DOHH2 (cell line): ENCODE measurements around the gene FKBP15.

ENCODE experiments used
- CTCF ChIP-seq: fragments of 200-600 bp; sonication (generic); IDR thresholded peaks from one replicate; pipeline ENCODE4 v1.5.1; 2014; ENCODE audit warnings: antibody characterized with exemption, mild to moderate bottlenecking, low read depth, low read length; ENCODE audit not compliant: poor library complexity, severe bottlenecking
- EZH2phosphoT487 ChIP-seq: fragments of 200-600 bp; sonication (generic); IDR thresholded peaks from 2 replicates; pipeline ENCODE4 v1.6.1; 2017; ENCODE audit warnings: borderline replicate concordance, mild to moderate bottlenecking, antibody characterized with exemption, low read length, moderate library complexity, mixed read lengths

GRCh38 chr9:113129466-113129865, 91.6 kb downstream of the FKBP15 start:
- TF ChIP-seq CTCF: no peak
- no peak for TF ChIP-seq EZH2phosphoT487
